ENCODE measurements around the gene POU6F2.

The POU6F2 gene

DNA sequence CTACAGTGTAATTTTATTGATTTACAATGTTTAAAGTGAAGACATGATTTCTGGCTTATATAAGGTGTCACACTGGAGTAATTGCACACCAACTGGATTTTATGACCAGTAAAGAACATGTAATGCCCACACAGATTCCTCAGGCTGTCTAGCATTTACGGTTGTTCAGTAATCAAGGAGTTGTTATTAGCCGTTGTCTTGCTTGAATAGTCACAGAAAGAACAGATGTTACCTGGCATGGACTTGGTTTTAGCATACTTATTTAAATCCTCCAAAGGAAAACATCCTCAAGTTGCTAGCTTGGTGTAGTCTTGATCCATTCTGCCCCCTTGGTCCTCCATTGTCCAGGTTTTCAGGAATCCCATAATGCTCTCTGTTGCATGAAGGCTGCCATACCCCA is 65.8 kb downstream of the POU6F2 start:
- DNase-seq: no peak
- in situ Hi-C loops (cut with HindIII; ENCODE audit: low pct_ligation_motif_present, low pct_unique_long_range_greater_than_20kb, low sequenced_read_pairs): no loop called here

DNA sequence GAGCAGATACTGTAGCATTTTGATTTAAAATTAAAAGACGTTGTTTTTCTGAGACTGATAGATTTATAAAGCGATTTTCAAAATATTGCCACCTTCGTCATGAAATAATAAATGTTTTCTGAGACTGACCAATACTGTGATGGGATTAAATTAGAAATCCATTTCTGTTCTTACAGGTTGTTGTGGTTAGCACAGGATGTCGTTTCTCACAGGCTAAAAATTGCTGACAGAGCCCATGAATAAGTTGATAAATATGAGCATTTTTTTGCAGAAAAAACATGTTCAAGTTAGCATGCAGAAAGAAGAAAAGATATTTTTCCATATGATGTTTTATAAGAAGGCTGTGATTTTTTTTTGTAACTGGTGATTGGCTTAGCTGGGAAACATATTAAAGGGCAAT is 66.8 kb downstream of the POU6F2 start:
- in situ Hi-C loops (cut with HindIII; ENCODE audit: low pct_ligation_motif_present, low pct_unique_long_range_greater_than_20kb, low sequenced_read_pairs): no loop called here
- no peak for DNase-seq

DNA sequence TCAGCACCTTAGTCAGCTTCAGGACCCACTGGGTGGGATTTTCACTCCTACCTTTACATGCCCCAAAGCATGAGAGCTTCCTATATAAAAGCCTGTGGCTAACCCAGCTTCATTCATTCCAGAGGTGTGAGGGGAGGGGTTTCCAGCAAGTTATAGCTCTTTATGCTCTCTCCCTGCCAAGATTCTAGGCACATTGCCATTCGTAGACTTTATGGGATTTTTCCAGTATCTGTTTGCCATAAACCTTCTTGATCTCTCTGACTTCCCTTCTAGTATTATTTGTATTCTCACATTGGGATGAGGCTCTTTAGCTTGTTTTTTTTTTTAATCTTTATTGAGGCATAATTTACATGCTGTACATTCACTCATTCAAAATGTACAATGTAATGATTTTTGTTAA is 67.5 kb downstream of the POU6F2 start:
- DNase-seq: no peak
- in situ Hi-C loops (cut with HindIII; ENCODE audit: low pct_ligation_motif_present, low pct_unique_long_range_greater_than_20kb, low sequenced_read_pairs): no loop called here

DNA sequence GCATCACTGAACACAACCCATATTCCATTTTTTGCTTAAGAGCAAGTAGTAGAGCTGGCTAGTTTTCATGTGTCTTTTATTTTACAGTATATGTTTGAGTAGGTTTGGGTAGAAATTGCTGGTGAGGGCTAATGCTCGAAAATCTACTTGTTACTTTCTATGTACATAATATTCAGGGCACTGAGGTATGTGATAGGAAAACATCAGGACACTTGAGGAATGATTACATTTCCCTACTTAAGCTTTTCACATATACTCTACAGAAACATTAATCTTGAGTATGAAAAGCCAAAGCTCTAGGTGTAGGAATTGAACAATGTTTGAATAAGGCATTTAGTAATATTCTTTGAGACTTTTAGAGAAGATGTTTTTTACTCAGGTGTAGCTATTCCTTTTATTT is 73.6 kb downstream of the POU6F2 start:
- in situ Hi-C loops (cut with HindIII; ENCODE audit: low pct_ligation_motif_present, low pct_unique_long_range_greater_than_20kb, low sequenced_read_pairs): no loop called here
- no peak for DNase-seq

DNA sequence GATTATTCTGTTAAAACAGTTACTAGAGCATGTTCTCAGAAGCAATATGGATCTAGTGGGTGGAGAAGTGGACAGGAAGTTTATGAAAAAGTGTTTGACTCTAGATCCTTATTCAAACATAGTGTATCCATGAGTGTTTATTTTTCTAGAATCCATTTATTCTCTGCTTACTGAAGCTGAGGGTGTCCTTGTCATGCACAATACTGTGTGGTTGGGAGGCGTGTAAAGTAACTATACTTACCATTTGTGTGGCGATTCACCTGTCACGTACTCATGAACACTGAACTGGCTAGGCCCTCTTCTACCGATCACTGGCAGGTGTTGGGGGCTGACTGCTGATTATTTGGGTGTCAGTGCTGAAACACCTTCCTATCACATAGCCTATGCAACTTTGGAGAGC is 74.0 kb downstream of the POU6F2 start:
- no peak for DNase-seq
- in situ Hi-C loops (cut with HindIII; ENCODE audit: low pct_ligation_motif_present, low pct_unique_long_range_greater_than_20kb, low sequenced_read_pairs): no loop called here

DNA sequence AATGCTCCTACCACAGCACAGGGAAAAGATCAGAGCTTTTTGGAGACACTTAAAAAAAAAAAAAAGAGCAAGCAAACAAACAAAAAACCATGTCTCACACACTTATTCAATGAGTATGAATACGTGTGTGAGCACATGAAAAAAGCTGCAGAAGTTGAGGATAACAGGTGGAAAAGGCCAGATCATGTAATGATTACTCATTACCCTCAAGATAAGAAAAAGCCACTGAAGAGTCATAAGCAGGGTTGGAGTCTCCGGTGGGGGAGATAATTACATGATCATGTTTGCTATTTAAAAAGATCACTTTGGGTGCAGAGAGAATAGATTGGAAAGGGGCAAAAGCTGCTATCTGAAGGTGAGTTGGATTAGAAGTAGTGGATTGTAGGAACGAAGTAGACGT is 77.0 kb downstream of the POU6F2 start:
- in situ Hi-C loops (cut with HindIII; ENCODE audit: low pct_ligation_motif_present, low pct_unique_long_range_greater_than_20kb, low sequenced_read_pairs): no loop called here
- DNase-seq: no peak

DNA sequence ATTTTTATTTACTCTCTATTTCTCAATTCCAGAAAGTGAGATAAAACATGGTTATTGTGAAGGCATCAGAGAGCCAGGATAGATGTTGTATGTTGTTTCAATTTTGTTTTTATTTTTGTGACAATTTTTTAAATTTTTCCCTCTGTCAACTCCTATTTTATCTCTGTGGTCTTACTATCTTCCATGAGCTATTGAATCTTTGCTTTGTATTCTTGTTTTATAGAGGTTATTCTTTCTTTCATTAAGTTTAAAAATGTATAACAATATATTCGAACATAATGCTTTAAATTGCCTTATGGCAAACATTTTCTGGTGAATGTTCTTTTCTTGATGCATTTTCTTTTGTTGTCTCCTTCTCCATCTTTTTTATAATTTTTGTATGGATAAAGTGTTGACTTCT is 78.4 kb downstream of the POU6F2 start:
- in situ Hi-C loops (cut with HindIII; ENCODE audit: low pct_ligation_motif_present, low pct_unique_long_range_greater_than_20kb, low sequenced_read_pairs): no loop called here
- DNase-seq: no peak

DNA sequence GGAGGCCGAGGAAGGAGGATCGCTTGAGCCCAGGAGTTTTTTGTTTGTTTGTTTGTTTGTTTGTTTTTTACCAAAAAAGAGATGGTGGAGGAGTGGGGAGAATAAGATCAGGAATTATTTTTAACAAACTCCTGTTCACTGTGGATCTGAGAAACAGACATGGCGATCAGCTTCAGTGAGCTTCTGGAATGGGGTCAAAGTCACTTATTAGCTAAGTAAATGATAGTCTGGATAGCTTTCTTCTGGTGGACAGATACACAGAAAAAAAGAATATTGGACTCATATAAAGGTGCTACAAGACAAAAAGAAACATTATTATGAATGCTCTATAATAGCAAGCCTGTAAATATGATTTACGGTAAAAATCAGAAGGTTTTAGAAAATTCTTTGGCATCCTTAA is 85.1 kb downstream of the POU6F2 start:
- peak; percentile 69 for DNase-seq
- in situ Hi-C loops (cut with HindIII; ENCODE audit: low pct_ligation_motif_present, low pct_unique_long_range_greater_than_20kb, low sequenced_read_pairs): no loop called here

DNA sequence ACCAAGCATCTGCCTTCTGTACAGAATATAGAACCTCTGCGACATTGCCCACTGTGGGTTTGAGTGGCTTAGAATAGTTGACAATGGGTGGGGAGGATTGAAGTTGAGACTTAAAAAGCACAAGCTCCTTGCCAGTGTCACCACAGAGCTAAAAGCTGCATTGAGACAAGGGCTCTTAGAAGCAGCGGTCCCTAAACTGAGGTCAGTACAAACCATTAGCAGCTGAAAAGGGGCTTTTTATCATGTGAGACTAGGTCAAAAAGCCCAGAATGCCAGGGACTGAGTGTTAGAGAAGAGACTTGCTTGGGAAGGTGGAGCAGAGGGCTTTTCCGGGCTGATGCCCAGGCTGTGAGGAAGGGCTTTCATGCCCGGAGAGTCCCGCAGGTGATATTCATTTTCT is 91.3 kb downstream of the POU6F2 start:
- in situ Hi-C loops (cut with HindIII; ENCODE audit: low pct_ligation_motif_present, low pct_unique_long_range_greater_than_20kb, low sequenced_read_pairs): no loop called here
- no peak for DNase-seq

DNA sequence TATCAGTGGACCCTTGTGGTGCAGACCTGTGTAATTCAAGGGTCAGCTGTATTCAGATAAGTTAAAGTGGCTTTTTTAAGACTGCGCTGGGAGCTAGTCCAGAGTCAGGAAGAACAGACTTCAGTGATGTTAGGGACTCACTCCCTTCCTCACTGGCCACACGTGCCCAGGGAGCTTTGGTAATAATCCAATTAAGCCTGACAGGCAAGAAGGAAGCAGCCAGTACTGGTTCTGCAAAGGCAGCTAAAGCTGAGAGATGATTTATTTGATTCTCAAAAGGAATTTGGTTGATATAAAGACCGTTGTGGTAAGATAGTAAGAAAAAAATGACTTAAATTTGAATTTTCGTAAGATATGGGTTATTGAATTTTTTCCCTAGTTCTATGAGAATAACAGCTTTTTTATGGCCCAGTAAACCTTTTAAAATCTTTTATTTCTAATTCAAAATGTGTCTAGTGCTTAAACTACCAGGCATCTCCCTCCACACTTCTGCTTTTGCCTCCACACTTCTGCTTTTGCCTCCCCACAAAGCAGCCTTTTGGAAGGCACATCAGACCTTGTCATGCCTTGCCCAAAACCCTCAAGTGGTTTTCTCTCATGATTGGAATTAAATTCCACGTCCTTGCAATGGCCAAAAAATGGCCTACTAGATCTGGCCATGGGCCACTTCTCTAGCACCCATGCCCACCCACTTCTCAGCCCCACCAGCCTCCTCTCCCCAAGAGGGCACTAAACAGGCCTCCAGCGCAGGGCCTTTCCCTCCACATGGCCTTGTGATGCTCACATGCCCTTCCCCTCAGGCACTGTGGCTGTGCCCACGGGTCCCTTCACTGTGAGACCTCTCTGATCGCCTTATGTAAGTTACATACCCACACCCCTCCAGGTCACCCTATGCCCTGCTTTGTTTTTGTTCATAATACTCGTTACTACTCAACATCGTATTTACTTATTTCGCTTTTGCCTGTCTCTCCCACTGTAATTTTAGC is 92.5 kb downstream of the POU6F2 start:
- in situ Hi-C loops (cut with HindIII; ENCODE audit: low pct_ligation_motif_present, low pct_unique_long_range_greater_than_20kb, low sequenced_read_pairs): no loop called here
- DNase-seq: no peak

DNA sequence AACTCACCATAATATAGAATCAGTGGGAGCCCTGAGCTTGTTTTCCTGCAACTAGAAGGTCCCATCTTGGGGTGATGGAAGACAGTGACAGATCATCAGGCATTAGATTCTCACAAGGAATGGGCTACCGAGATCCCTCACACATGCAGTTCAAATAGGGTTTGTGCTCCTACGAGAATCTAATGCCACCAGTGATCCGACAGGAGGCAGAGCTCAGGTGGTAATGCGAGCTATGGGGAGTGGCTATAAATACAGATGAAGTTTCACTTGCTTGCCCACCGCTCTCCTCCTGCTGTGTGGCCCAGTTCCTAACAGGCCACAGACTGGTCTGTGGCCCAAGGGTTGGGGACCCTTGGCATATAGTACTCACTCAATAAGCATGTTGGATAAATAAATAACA is 93.4 kb downstream of the POU6F2 start:
- DNase-seq: no peak
- in situ Hi-C loops (cut with HindIII; ENCODE audit: low pct_ligation_motif_present, low pct_unique_long_range_greater_than_20kb, low sequenced_read_pairs): no loop called here

DNA sequence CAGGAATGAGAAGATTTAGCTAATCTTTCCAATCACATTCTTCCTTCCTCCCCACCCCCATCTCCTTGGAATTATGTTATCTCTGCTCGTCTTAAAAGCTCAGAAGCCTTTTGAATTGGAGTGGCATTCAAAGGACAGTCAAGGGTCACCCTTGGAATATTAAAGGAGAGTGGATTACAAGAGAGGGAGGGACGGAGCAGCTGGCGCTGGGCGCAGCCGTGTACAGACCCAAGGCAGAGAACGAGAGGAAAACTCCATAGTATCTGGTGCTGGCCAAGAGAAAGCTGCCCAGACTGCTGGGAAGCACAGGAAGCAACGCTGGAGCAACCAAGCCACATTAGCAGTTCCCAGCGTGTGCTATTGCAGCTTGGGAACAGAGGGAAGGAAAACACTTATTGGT is 95.7 kb downstream of the POU6F2 start:
- in situ Hi-C loops (cut with HindIII; ENCODE audit: low pct_ligation_motif_present, low pct_unique_long_range_greater_than_20kb, low sequenced_read_pairs): no loop called here
- DNase-seq: no peak

DNA sequence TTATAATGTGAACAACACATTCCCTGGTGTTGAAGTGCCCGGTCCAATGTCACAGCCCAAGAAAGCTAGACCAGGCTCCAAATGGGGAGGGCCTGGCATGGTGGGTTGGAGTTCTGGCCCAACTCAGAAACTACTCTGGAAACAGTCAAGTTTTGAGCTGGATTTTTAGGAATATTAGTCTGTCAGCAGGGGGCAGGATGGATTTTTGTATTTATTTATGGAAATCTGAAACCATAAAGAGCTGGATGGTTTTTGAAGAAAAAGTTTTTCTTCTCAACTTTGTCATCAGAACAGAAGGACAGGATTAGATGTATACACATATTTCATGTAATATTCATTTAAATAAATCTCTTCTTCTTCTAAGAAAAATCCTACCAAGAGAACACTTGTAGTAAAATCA is 97.5 kb downstream of the POU6F2 start:
- in situ Hi-C loops (cut with HindIII; ENCODE audit: low pct_ligation_motif_present, low pct_unique_long_range_greater_than_20kb, low sequenced_read_pairs): no loop called here
- no peak for DNase-seq

DNA sequence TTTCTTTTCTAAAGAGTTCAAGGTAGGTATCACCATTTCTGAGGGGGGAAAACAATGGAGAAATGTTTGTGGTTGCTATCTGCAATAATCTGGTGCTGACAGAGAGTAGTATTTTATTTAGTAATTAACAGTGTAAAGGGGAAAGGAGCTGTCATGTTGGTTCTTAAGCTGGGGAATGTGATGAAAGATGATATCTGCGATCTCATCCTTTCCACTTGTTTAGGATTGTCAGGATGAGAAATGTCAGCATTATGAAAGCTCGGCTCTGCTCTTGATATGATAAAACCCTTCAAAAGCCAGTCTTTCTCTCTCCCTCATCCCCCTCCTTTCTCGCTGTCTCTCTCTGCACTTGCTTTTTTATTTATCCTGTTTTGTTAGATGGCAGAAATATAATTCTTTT is 106.1 kb downstream of the POU6F2 start:
- in situ Hi-C loops (cut with HindIII; ENCODE audit: low pct_ligation_motif_present, low pct_unique_long_range_greater_than_20kb, low sequenced_read_pairs): no loop called here
- DNase-seq: no peak

DNA sequence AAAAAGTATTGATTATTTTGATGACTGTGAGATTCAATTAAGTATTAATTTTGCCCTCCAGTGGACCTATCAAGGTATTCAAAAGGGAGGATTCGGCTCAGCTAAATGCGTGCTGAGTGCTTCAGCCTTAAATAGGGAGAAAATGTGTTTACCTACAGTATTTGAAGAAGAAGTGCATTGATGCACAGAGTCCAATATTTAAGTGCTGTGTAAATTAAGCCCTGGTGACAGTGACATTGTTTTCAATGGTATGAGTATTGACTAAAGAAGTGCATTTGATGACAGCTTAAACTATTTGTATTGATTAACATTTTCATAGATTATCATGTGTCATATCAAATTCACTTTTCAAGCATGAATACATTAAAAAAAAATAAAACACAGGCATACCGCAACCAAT is 106.6 kb downstream of the POU6F2 start:
- no peak for DNase-seq
- in situ Hi-C loops (cut with HindIII; ENCODE audit: low pct_ligation_motif_present, low pct_unique_long_range_greater_than_20kb, low sequenced_read_pairs): no loop called here

DNA sequence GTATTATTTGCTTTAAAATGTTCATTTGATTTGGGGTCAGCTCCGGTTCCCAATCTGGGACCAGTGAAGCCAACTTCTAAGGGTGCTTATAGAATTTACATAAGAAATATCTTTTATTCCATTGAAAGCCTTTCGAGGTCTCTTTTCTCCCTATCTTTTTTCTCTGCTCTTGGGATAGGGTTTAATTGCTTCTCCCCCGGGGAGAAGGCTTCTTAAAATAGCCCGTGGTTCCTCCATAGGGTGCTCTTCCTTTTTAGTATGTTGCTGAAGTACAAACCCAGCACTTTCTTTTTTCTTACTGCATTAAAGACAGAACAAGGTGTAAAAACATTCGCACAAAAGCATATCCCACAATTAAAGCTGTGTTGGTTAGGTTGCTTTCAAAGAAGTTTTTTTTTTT is 107.5 kb downstream of the POU6F2 start:
- no peak for DNase-seq
- in situ Hi-C loops (cut with HindIII; ENCODE audit: low pct_ligation_motif_present, low pct_unique_long_range_greater_than_20kb, low sequenced_read_pairs): no loop called here

DNA sequence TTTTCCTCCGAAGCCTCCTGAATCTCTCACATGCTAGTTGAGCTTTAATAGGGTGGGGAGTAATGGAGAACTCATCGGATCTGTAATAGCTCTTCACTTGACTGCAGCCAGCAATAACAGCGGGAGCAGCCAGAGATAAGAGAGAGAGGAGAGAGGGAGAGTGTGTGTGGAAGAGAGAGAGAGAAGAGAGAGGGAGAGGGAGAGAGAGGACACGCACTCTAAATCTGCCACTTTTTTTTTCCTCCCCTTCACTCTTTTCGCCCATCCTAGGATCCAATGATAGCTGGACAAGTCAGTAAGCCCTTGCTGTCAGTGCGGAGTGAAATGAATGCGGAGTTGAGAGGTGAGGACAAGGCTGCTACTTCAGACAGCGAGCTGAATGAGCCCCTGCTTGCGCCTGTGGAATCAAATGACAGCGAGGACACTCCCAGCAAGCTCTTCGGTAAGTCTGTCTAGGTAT is 107.9 kb downstream of the POU6F2 start:
- DNase-seq: no peak
- in situ Hi-C loops (cut with HindIII; ENCODE audit: low pct_ligation_motif_present, low pct_unique_long_range_greater_than_20kb, low sequenced_read_pairs): no loop called here

DNA sequence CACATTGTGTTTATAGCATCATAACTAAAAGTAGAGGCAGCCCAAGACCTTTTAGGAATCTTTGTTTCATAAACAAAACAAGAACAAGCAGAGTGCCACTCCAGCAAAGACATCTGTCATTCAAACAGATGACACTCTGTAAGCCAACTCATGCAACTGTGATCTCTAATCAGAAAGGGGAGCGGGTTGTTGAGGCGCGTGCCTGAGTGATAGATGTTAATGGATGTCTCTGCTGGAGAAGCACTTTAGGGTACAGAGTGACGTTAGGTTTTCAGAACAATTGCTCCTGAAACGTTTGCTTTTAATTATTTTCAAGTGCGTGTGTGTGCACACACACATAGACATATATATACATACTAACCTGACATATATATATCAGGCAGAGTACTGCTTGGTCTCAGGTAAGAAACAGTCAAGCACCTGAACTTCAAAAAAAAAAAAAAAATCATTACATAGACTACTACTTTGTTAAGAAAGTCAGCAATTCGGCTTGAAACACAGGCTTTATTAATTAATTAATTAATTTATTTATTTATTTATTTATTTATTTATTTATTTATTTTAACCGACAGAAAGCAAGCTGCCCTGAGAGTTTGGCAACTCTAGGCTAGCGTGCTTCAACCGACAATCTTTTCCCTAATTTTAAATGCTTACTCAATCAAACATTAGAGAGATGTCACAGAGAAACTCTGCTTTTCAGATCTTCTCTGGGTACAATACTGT is 109.1 kb downstream of the POU6F2 start:
- in situ Hi-C loops (cut with HindIII; ENCODE audit: low pct_ligation_motif_present, low pct_unique_long_range_greater_than_20kb, low sequenced_read_pairs): no loop called here

DNA sequence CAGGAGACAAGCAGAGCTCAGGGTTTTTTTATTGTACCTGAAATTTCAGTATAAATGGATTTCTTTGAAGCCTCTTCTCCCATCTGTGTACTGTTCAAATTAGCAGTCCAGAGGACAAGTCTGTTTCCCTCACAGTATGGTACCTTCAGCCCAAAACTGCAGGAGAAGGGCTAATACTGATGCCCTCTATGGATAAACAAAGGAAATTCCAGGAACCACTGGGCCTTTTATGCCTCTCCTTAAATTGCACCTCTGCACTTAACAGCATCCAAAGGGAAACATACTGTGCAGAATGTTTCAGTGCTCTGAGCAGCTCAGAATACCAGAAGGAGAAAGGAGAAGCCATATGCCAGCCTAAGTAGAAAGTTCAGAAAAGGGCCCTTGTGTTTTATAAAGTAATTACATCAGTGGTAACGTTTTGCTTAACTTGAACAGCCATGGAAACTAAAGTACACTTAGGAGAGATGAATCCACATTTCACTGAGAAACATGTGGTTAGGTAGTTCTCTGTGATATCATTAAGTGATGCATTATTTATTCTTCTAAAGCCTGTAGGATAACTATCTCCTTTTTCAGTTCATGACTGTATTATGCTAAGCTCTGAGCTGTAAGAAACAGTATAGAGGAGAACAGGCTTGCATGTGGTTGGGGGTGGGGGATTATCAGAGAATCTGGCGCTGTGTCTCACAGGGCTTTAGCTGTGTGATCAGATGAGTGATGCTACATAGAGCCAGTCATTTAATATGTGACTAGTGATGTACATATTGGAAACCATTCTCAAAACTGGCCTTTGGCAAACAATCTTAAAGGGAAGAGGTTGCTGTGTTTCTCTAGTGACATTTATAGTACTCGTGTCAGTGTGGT is 111.3 kb downstream of the POU6F2 start:
- in situ Hi-C loops (cut with HindIII; ENCODE audit: low pct_ligation_motif_present, low pct_unique_long_range_greater_than_20kb, low sequenced_read_pairs): no loop called here
- no peak for DNase-seq

More for the DNA sequence above, 109.1 kb downstream of the POU6F2 start:
- no peak for DNase-seq
